GM13977 (cell line): ENCODE results near the gene CDH4.

Experiments used
- DNase-seq: peaks from one replicate; pipeline ENCODE4 v3.0.0; 2012; ENCODE audit warnings: low spot score
- CTCF ChIP-seq: IDR thresholded peaks from 2 replicates; pipeline ENCODE4 v1.5.1; 2012; ENCODE audit warnings: mild to moderate bottlenecking, control low read depth; ENCODE audit not compliant: insufficient read depth; ENCODE audit errors: extremely low read depth, missing control alignments
- in situ Hi-C: fragments of 300-500 bp; cut with MboI; formaldehyde crosslinking; loops from one replicate; pipeline ENCODE4 v1.12.0; 2022; ENCODE audit warnings: low sequenced_read_pairs, low pct_unique_long_range_greater_than_20kb, mixed read lengths, inconsistent platforms; ENCODE audit not compliant: unreplicated experiment

CDH4 gene

GRCh38 chr20:61733891-61734732 lies 482.1 kb downstream of the CDH4 start:
- in situ Hi-C loops, result loop anchor here (25.0 kb wide), 1 partner anchor 103 kb away; no protein-coding TSS in a partner anchor
- DNase-seq, result no peak
- no peak for TF ChIP-seq CTCF

GRCh38 chr20:61734733-61735502 lies 482.9 kb downstream of the CDH4 start:
- in situ Hi-C loops, result loop anchor here (25.0 kb wide), 1 partner anchor 102 kb away; no protein-coding TSS in a partner anchor
- TF ChIP-seq CTCF, result no peak
- DNase-seq, result no peak

DNA sequence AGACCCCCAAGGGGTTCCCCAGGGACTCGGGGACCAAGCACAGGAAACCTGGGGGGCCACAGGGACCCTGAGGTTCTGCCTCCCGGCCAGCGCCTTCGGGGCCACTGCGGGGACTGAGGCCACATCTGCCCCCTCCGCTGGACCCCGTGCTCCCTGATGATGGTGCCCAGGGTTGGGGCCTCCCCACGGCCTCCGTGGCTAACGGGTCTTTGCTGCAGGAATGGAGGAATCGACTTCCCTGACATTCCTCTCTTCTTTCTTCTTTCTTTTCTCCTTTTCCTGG lies 483.4 kb downstream of the CDH4 start:
- in situ Hi-C loops, result loop anchor here (25.0 kb wide), 1 partner anchor 102 kb away; no protein-coding TSS in a partner anchor
- no peak for TF ChIP-seq CTCF
- DNase-seq, result no peak

GRCh38 chr20:61736001-61736635 lies 484.1 kb downstream of the CDH4 start:
- TF ChIP-seq CTCF, result no peak
- in situ Hi-C loops, result loop anchor here (25.0 kb wide), 1 partner anchor 101 kb away; no protein-coding TSS in a partner anchor
- DNase-seq, result no peak

DNA sequence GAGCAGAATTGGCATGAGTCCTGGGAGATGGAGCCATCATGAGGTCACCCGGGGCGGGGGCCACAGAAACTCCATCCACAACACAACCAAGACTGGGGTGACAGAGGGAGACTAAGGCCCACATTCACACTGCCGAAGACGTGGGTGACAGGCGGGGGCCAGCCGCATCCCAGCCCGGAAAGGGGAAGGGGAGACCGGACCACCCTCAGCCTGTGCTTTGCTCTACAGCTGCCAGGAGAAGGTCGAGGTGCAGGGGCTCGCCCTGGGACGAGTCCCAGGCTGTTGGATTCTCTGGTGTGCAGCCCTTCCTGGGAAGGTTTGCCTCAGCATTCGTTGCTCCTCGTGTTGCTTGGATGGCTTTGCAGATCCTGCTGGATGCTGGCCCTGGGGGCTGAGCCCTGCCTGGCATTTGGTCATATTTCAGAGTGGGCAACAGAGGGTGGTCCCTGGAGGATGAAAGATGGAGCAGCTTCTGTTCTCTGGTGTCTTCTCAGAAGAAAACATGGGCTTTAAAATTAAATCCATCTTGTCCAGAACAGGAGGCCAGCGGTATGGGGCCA lies 484.8 kb downstream of the CDH4 start:
- no peak for DNase-seq
- in situ Hi-C loops, result loop anchor here (25.0 kb wide), 1 partner anchor 100 kb away; no protein-coding TSS in a partner anchor
- TF ChIP-seq CTCF, result no peak

- in situ Hi-C loops, result loop anchor here (25.0 kb wide), 1 partner anchor 100 kb away; no protein-coding TSS in a partner anchor
- TF ChIP-seq CTCF, result no peak
- no peak for DNase-seq
These were observed 485.3 kb downstream of the CDH4 start for GRCh38 chr20:61737346-61737745.
